ENCODE measurements around the gene MRPL23.

MRPL23 gene

GRCh38 chr11:1921574-1922141 is 25.5 kb upstream of the MRPL23 start:
- no peak for DNase-seq

- no peak for DNase-seq
Observed at GRCh38 chr11:1922481-1923081, 24.6 kb upstream of the MRPL23 start.

- DNase-seq, result no peak
Observed at GRCh38 chr11:1923201-1923956, 23.8 kb upstream of the MRPL23 start.

- DNase-seq, result no peak
Observed at GRCh38 chr11:1924181-1924580, 23.0 kb upstream of the MRPL23 start.

- DNase-seq, result no peak
Observed at GRCh38 chr11:1924646-1925372, 22.3 kb upstream of the MRPL23 start.

GRCh38 chr11:1925373-1926155 is 21.6 kb upstream of the MRPL23 start:
- no peak for DNase-seq

GRCh38 chr11:1926156-1927025 is 20.7 kb upstream of the MRPL23 start:
- DNase-seq, result no peak

- DNase-seq, result no peak
Observed at GRCh38 chr11:1927026-1927847, 19.9 kb upstream of the MRPL23 start.

- DNase-seq, result no peak
Observed at GRCh38 chr11:1927848-1928469, 19.2 kb upstream of the MRPL23 start.

GRCh38 chr11:1928470-1928890 is 18.7 kb upstream of the MRPL23 start:
- DNase-seq, result no peak

- no peak for DNase-seq
Observed at GRCh38 chr11:1928891-1929541, 18.1 kb upstream of the MRPL23 start.

- no peak for DNase-seq
Observed at GRCh38 chr11:1929621-1930461, 17.3 kb upstream of the MRPL23 start.

- DNase-seq, result no peak
Observed at GRCh38 chr11:1930462-1930830, 16.7 kb upstream of the MRPL23 start.

- no peak for DNase-seq
Observed at GRCh38 chr11:1931341-1932104, 15.6 kb upstream of the MRPL23 start.

- no peak for DNase-seq
Observed at GRCh38 chr11:1932105-1932480, 15.0 kb upstream of the MRPL23 start.

- DNase-seq, result no peak
Observed at GRCh38 chr11:1932681-1933080, 14.5 kb upstream of the MRPL23 start.

GRCh38 chr11:1933416-1934334 is 13.5 kb upstream of the MRPL23 start:
- DNase-seq, result no peak

Measured in T-helper 9 cell (primary cell).